GM21423 (cell line): ENCODE results near the gene PCF11.
A peak's percentile ranks its signal among the peaks of the same experiment; 100 is the strongest.

Experiments used
- ATAC-seq: cut with Tn5 transposase; IDR thresholded peaks from one replicate; pipeline ENCODE4 v1.9.1; 2021; ENCODE audit warnings: mild to moderate bottlenecking, moderate library complexity; ENCODE audit not compliant: unreplicated experiment

PCF11 gene

GRCh38 chr11:83153764-83154163 is 3.2 kb upstream of the PCF11 start:
- no peak for ATAC-seq

GRCh38 chr11:83156144-83156995 is 561 bp upstream of the PCF11 start:
- ATAC-seq, result peak; percentile 90

- ATAC-seq, result no peak
Observed at GRCh38 chr11:83157594-83158356, 844 bp downstream of the PCF11 start.

- ATAC-seq, result no peak
Observed at GRCh38 chr11:83158357-83158786, 1.4 kb downstream of the PCF11 start.

- no peak for ATAC-seq
Observed at GRCh38 chr11:83158965-83159901, 2.3 kb downstream of the PCF11 start.

GRCh38 chr11:83159902-83160865 is 3.3 kb downstream of the PCF11 start:
- ATAC-seq, result no peak

- ATAC-seq, result no peak
Observed at GRCh38 chr11:83161610-83162199, 4.8 kb downstream of the PCF11 start.

GRCh38 chr11:83162377-83162776 is 5.4 kb downstream of the PCF11 start:
- peak; percentile 45 for ATAC-seq

- ATAC-seq, result no peak
Observed at GRCh38 chr11:83166193-83166866, 9.4 kb downstream of the PCF11 start.

- no peak for ATAC-seq
Observed at GRCh38 chr11:83168756-83169155, 11.8 kb downstream of the PCF11 start.

- ATAC-seq, result no peak
Observed at GRCh38 chr11:83170865-83171264, 13.9 kb downstream of the PCF11 start.

- ATAC-seq, result no peak
Observed at GRCh38 chr11:83172551-83172950, 15.6 kb downstream of the PCF11 start.

- no peak for ATAC-seq
Observed at GRCh38 chr11:83174008-83174407, 17.1 kb downstream of the PCF11 start.

- no peak for ATAC-seq
Observed at GRCh38 chr11:83175815-83176214, 18.9 kb downstream of the PCF11 start.

- no peak for ATAC-seq
Observed at GRCh38 chr11:83181815-83182214, 24.9 kb downstream of the PCF11 start.

- ATAC-seq, result no peak
Observed at GRCh38 chr11:83185767-83186166, 28.8 kb downstream of the PCF11 start.

- no peak for ATAC-seq
Observed at GRCh38 chr11:83187465-83187864, 30.5 kb downstream of the PCF11 start.

GRCh38 chr11:83191491-83191890 is 34.6 kb downstream of the PCF11 start:
- ATAC-seq, result no peak

GRCh38 chr11:83191986-83192385 is 35.1 kb downstream of the PCF11 start:
- no peak for ATAC-seq
